CD8-positive, alpha-beta memory T cell (primary cell): Measurements from ENCODE around the gene INAFM2. TPM values are rescaled to one million over a fixed set of nuclear protein-coding genes. Genes with fewer than 3 reads are reported as not detected.

Source experiments
- CTCF ChIA-PET: fragments of 350-600 bp; sonication (Branson Sonifier 250); formaldehyde crosslinking; loops from one replicate; lab custom pipeline; 2021; ENCODE audit warnings: antibody characterized with exemption; lab: Charles Lee
- POLR2A ChIA-PET: fragments of 350-600 bp; sonication (Branson Sonifier 250); formaldehyde crosslinking; loops from one replicate; lab custom pipeline; 2021; ENCODE audit warnings: antibody characterized with exemption; lab: Charles Lee
- DNase-seq, 5 donors: peaks; one replicate each; pipeline versions ENCODE4 v3.0.0 to v3.0.0-alpha.2; 2020 to 2022; ENCODE audit warnings: mixed read lengths in 1 of 5
- H3K27ac ChIP-seq: one replicate; pipeline ENCODE4 v1.7.0; 2013; ENCODE audit warnings: low read depth, mild to moderate bottlenecking, low read length, moderate library complexity
- H3K27me3 ChIP-seq: 2 replicates; pipeline ENCODE4 v1.7.0; 2013; ENCODE audit warnings: low read length, mild to moderate bottlenecking; ENCODE audit not compliant: insufficient read depth, poor library complexity, severe bottlenecking
- H3K36me3 ChIP-seq: 2 replicates; pipeline ENCODE4 v1.7.0; 2013; ENCODE audit warnings: mild to moderate bottlenecking, low read length, moderate library complexity; ENCODE audit not compliant: insufficient read depth
- H3K4me1 ChIP-seq: 2 replicates; pipeline ENCODE4 v1.7.0; 2013; ENCODE audit warnings: mild to moderate bottlenecking, low read length, moderate library complexity; ENCODE audit not compliant: insufficient read depth
- H3K4me3 ChIP-seq: 2 replicates; pipeline ENCODE4 v1.7.0; 2013; ENCODE audit warnings: mild to moderate bottlenecking, low read length
- H3K9me3 ChIP-seq: 2 replicates; pipeline ENCODE4 v1.7.0; 2013; ENCODE audit warnings: mild to moderate bottlenecking, low read length
- H3K27ac Mint-ChIP-seq, 8 donors: one replicate each; pipeline ENCODE4 v1.8.0; 2020 to 2021; ENCODE audit warnings: mixed read lengths in 8 of 8, mild to moderate bottlenecking in 6 of 8, inconsistent platforms in 3 of 8, moderate library complexity in 3 of 8
- H3K27me3 Mint-ChIP-seq, 2 donors: one replicate each; pipeline ENCODE4 v1.8.0; 2020 to 2021; ENCODE audit warnings: mixed read lengths in 2 of 2, mild to moderate bottlenecking in 1 of 2, moderate library complexity in 1 of 2
- H3K36me3 Mint-ChIP-seq, 3 donors: one replicate each; pipeline ENCODE4 v1.8.0; 2020 to 2021; ENCODE audit warnings: mixed read lengths in 3 of 3, inconsistent platforms in 1 of 3, mild to moderate bottlenecking in 1 of 3
- H3K4me1 Mint-ChIP-seq, 3 donors: one replicate each; pipeline ENCODE4 v1.8.0; 2020 to 2021; ENCODE audit warnings: mixed read lengths in 3 of 3, inconsistent platforms in 1 of 3, mild to moderate bottlenecking in 1 of 3
- H3K4me3 Mint-ChIP-seq, 7 donors: one replicate each; pipeline ENCODE4 v1.8.0; 2020 to 2021; ENCODE audit warnings: mixed read lengths in 7 of 7, mild to moderate bottlenecking in 6 of 7, moderate library complexity in 4 of 7, inconsistent platforms in 2 of 7
- H3K9me3 Mint-ChIP-seq, 5 donors: one replicate each; pipeline ENCODE4 v1.8.0; 2020 to 2022; ENCODE audit warnings: mixed read lengths in 5 of 5, mild to moderate bottlenecking in 3 of 5, moderate library complexity in 2 of 5, inconsistent platforms in 1 of 5
- polyA plus RNA-seq: library from polyadenylated mRNA; unstranded; fragments of 300-500 nt; fragmentation: Illumina TruSeq; gene quantifications from one replicate; pipeline ENCODE4 v1.2.3, GENCODE V29; 2021
- total RNA-seq, 2 experiments: library from RNA; stranded (reverse); gene quantifications; one replicate each; pipeline ENCODE4 v1.2.3, GENCODE V29; 2021

INAFM2 gene
- total and polyA plus RNA-seq, 3 experiments from 2014 or later: 2.7 to 15.3 (median 13.5) TPM

DNA sequence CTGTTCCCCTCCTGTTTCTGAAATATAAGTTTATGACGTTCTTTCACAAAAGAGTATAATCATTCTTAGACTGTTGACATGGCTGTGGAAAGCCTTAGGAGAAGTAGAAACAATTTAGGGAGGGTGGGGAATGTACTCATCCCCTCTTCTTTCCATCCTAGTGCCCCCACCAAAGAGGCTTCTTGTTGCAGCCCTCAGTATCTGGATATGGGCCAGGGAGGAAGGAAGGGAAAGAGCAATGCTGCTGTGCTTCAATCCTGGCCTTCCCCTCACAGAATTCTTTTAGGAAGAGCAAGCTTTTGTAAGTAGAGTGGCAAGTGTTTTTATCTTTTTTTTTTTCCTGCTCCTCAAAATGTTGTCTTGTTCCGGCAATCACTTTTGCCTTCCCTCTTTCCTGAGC is 1.7 kb downstream of the INAFM2 start:
- no peaks in the 10 kb centered on the region for H3K27me3 ChIP-seq
- peaks cover 23% of the 10 kb centered on the region for H3K4me1 ChIP-seq
- H3K9me3 ChIP-seq: no peaks in the 10 kb centered on the region
- ChIA-PET POLR2A (interaction anchor here (0.8 to 1.1 kb wide), 3 partner anchors 10 to 116 kb away, joined by 3 to 5 read pairs (median 3); partner anchors contain the start of gene BAHD1), CTCF (interaction anchor here (0.9 to 9.4 kb wide), 7 partner anchors 10 to 92 kb away, joined by 3 to 83 read pairs (median 6); partner anchors contain the start of genes CCDC9B and PLCB2)
- no peak overlapping the region for H3K4me3 ChIP-seq
- H3K27ac Mint-ChIP-seq: peak overlapping the region in 3 of 8 donors; percentile 51 to 81 (median 57)
- peak overlapping the region; percentile 79 to 90 (median 85) for H3K4me3 Mint-ChIP-seq
- H3K27me3 Mint-ChIP-seq: no peaks in the 10 kb centered on the region
- no peak for DNase-seq
- H3K9me3 Mint-ChIP-seq: no peaks in the 10 kb centered on the region
- H3K36me3 ChIP-seq: no peaks in the 10 kb centered on the region
- H3K4me1 Mint-ChIP-seq: peaks cover 22 to 42% (median 29%) of the 10 kb centered on the region in 3 donors
- no peak overlapping the region for H3K27ac ChIP-seq
- H3K36me3 Mint-ChIP-seq: no peaks in the 10 kb centered on the region

DNA sequence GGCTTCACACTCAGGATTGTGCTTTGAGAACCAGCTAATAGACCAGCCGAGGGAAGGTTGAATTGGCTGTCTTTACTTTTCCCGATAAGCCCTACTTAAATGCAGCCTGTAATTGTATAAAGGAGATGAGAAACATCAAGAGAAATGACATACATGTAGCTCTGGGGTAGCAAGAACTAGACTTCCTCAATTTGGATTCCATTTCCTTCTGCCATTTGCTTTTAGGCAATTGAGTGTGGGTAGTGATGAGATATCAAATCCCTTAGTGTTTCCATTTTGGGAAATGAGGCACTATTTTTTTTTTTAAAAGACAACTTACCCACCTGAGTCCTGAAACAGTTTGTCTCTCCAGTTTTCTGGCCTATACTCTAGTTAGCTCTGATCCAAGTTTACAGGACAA is 2.2 kb downstream of the INAFM2 start:
- no peak for DNase-seq
- H3K4me1 Mint-ChIP-seq: peaks cover 22 to 42% (median 28%) of the 10 kb centered on the region in 3 donors
- H3K4me3 Mint-ChIP-seq: peak overlapping the region in 5 of 7 donors; percentile 22 to 89 (median 71)
- CTCF ChIA-PET: interaction anchor here (1.4 to 9.4 kb wide), 6 partner anchors 12 to 91 kb away, joined by 3 to 83 read pairs (median 7); partner anchors contain the start of genes CCDC9B and PLCB2
- H3K27ac Mint-ChIP-seq: no peak overlapping the region
- no peaks in the 10 kb centered on the region for H3K27me3 Mint-ChIP-seq
- H3K4me3 ChIP-seq: no peak overlapping the region
- no peaks in the 10 kb centered on the region for H3K36me3 ChIP-seq
- no peaks in the 10 kb centered on the region for H3K9me3 ChIP-seq
- H3K27ac ChIP-seq: no peak overlapping the region
- no peaks in the 10 kb centered on the region for H3K27me3 ChIP-seq
- H3K4me1 ChIP-seq: peaks cover 23% of the 10 kb centered on the region
- H3K9me3 Mint-ChIP-seq: no peaks in the 10 kb centered on the region
- H3K36me3 Mint-ChIP-seq: no peaks in the 10 kb centered on the region
- POLR2A ChIA-PET: interaction anchor here (0.7 to 1.1 kb wide), 3 partner anchors 9 to 116 kb away, joined by 3 to 5 read pairs (median 3); partner anchors contain the start of gene BAHD1

DNA sequence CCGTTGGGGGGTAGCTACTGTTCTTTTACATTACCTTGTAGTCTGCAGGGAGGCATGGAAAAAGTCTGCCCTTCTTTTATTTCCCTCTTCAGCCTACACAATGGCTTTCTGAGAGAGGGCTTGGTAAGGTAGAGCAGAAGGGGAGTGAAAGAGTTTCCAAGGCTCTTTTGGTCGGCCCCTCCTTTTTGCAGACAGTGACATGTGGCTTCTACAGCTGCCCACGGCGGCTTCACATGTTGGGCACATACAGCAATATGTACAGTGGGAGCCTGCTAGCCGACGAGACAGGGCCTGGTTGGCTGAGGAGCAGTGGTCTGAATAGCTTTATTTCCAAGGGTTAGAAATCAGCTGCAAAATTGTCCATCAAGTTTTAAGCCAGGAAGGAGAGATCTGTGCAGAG is 4.0 kb downstream of the INAFM2 start:
- CTCF ChIA-PET: interaction anchor here (1.3 to 9.4 kb wide), 5 partner anchors 12 to 53 kb away, joined by 4 to 83 read pairs (median 6); partner anchors contain the start of genes CCDC9B and PLCB2
- no peaks in the 10 kb centered on the region for H3K9me3 Mint-ChIP-seq

DNA sequence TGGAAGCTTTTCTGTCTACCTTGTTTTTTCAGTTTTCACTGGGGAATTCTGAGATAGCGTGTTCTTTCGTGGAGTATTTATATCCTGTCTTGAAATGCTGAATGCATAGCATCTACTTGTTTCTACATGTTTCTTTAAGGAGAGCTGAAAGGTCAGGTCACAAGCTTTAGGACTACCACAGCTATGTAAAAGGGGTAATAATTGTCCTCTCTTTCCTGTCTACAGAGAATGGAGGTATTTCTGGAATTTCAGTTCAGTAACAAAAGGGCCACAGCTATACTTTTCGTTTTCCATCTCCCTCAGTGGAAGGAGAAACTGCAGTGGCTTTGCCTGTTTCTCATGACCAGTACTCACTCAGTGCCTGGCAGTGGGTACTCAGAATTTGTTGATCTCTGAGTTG is 4.7 kb downstream of the INAFM2 start:
- H3K27ac Mint-ChIP-seq: no peak overlapping the region
- peaks cover 12% of the 10 kb centered on the region for H3K4me1 ChIP-seq
- H3K4me3 Mint-ChIP-seq: peak overlapping the region in 1 of 7 donors; percentile 40

More for the DNA sequence above, 4.0 kb downstream of the INAFM2 start:
- Histone ChIP-seq H3K4me3 (no peak overlapping the region), H3K27me3 (no peaks in the 10 kb centered on the region), H3K4me1 (peaks cover 18% of the 10 kb centered on the region), H3K36me3 (no peaks in the 10 kb centered on the region), H3K27ac (no peak overlapping the region), H3K9me3 (no peaks in the 10 kb centered on the region)
- no peaks in the 10 kb centered on the region for H3K36me3 Mint-ChIP-seq
- no peak overlapping the region for H3K27ac Mint-ChIP-seq
- POLR2A ChIA-PET: no interaction called here
- H3K4me1 Mint-ChIP-seq: peaks cover 13 to 29% (median 18%) of the 10 kb centered on the region in 3 donors
- DNase-seq: no peak
- H3K4me3 Mint-ChIP-seq: no peak overlapping the region
- no peaks in the 10 kb centered on the region for H3K27me3 Mint-ChIP-seq

DNA sequence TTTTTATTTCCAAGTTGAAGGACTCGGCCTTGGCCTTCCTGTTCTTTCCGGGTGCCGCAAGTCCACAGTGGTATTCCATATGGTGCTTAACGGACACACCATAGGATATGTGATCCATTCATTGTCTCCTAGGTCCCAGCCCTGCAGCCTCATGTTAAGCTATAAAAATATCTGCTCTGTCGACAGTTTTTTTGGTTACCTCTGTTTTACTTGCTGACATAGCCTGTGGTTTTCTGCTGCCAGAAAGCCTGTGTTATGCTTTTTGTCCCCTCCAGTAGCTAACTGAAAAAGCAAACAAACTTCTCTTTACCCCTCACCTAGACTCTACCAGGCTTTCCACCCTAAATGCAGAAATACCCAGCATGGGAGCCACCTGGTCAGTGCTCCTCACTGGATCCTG is 5.3 kb downstream of the INAFM2 start:
- H3K27me3 Mint-ChIP-seq: no peaks in the 10 kb centered on the region
- Histone ChIP-seq H3K4me1 (peaks cover 15% of the 10 kb centered on the region), H3K27ac (no peak overlapping the region), H3K36me3 (no peaks in the 10 kb centered on the region), H3K4me3 (no peak overlapping the region), H3K27me3 (no peaks in the 10 kb centered on the region), H3K9me3 (no peaks in the 10 kb centered on the region)
- peaks cover 0 to 1% (median 0%) of the 10 kb centered on the region in 5 donors for H3K9me3 Mint-ChIP-seq
- ChIA-PET CTCF (interaction anchor here (1.3 to 9.4 kb wide), 5 partner anchors 9 to 54 kb away, joined by 4 to 83 read pairs (median 6); partner anchors contain the start of genes CCDC9B and PLCB2), POLR2A (interaction anchor here (0.8 kb wide), 1 partner anchor 45 kb away, joined by 3 read pairs; the partner anchor contains the start of gene ANKRD63)
- H3K4me3 Mint-ChIP-seq: no peak overlapping the region
- peak overlapping the region in 2 of 8 donors; percentile 64 for H3K27ac Mint-ChIP-seq
- no peaks in the 10 kb centered on the region for H3K36me3 Mint-ChIP-seq
- H3K4me1 Mint-ChIP-seq: peaks cover 10 to 21% (median 13%) of the 10 kb centered on the region in 3 donors
- DNase-seq: no peak

More for the DNA sequence above, 4.7 kb downstream of the INAFM2 start:
- Histone ChIP-seq H3K36me3 (no peaks in the 10 kb centered on the region), H3K9me3 (no peaks in the 10 kb centered on the region), H3K27ac (no peak overlapping the region), H3K27me3 (no peaks in the 10 kb centered on the region), H3K4me3 (no peak overlapping the region)
- Mint-ChIP-seq H3K27me3 (no peaks in the 10 kb centered on the region), H3K4me1 (peaks cover 11 to 21% (median 15%) of the 10 kb centered on the region in 3 donors), H3K9me3 (peaks cover 0 to 1% (median 0%) of the 10 kb centered on the region in 5 donors), H3K36me3 (no peaks in the 10 kb centered on the region)
- no peak for DNase-seq
- POLR2A ChIA-PET: interaction anchor here (0.8 kb wide), 1 partner anchor 45 kb away, joined by 3 read pairs; the partner anchor contains the start of gene ANKRD63
- CTCF ChIA-PET: interaction anchor here (0.7 to 9.4 kb wide), 6 partner anchors 8 to 53 kb away, joined by 3 to 83 read pairs (median 6); partner anchors contain the start of genes ANKRD63, CCDC9B and PLCB2

DNA sequence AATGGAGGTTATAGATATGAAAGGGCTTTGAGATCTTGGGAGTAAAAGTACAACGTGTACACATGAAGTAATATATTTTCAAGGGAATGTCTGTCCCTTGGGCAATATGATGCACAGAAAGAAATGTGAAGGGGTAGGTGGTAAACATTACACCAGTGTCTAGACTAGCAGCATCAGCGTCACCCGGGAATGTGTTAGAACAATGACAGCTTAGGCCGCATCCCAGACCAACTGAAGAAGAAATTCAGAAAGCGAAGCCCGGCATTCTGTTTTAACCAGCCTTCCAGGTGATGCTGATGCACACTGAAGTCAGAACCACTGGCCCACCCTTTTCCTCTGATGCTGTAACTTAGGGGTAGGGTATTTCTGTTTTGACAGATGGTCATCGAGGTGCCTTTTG is 6.3 kb downstream of the INAFM2 start:
- H3K9me3 Mint-ChIP-seq: peaks cover 0 to 1% (median 0%) of the 10 kb centered on the region in 5 donors
- H3K27me3 Mint-ChIP-seq: no peaks in the 10 kb centered on the region
- peak overlapping the region in 2 of 8 donors; percentile 33 to 59 for H3K27ac Mint-ChIP-seq
- no peaks in the 10 kb centered on the region for H3K36me3 Mint-ChIP-seq
- DNase-seq: no peak
- H3K4me3 ChIP-seq: no peak overlapping the region
- H3K36me3 ChIP-seq: no peaks in the 10 kb centered on the region
- no peak overlapping the region for H3K4me3 Mint-ChIP-seq
- H3K27me3 ChIP-seq: no peaks in the 10 kb centered on the region
- peaks cover 11 to 22% (median 12%) of the 10 kb centered on the region in 3 donors for H3K4me1 Mint-ChIP-seq
- H3K9me3 ChIP-seq: no peaks in the 10 kb centered on the region
- peaks cover 21% of the 10 kb centered on the region for H3K4me1 ChIP-seq
- H3K27ac ChIP-seq: no peak overlapping the region
- ChIA-PET POLR2A (no interaction called here), CTCF (interaction anchor here (1.0 to 9.4 kb wide), 2 partner anchors 9 to 55 kb away, joined by 3 to 83 read pairs; partner anchors contain the start of gene CCDC9B)

DNA sequence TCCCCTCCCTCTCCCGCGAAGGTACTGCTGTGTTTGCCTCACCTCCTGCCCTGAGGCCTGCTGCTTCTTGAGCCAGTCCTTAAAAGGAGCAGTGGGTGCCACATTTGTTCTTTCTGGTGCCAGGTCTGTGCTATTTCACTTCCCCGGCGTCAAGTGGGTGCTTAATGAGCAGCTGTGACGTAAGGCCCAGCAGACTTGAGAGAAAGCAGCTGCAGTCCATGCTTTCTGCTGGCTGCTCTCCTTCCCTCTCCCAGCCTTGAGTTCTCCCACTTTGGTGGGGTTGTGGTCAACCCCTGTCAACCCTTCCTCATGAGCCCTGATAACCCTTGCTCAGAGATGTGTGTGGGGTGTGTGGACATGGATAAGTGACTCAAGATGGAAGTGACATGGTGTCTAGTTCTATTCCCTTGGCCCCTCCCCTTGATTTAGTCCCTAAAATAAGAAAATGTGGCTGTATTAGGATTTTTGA is 6.9 kb downstream of the INAFM2 start:
- Mint-ChIP-seq H3K27ac (no peak overlapping the region), H3K36me3 (no peaks in the 10 kb centered on the region), H3K9me3 (peaks cover 0 to 1% (median 0%) of the 10 kb centered on the region in 5 donors), H3K27me3 (no peaks in the 10 kb centered on the region), H3K4me1 (peaks cover 6 to 16% (median 6%) of the 10 kb centered on the region in 3 donors), H3K4me3 (no peak overlapping the region)
- Histone ChIP-seq H3K4me3 (no peak overlapping the region), H3K27me3 (no peaks in the 10 kb centered on the region), H3K27ac (peak overlapping the region; percentile 27), H3K36me3 (no peaks in the 10 kb centered on the region), H3K9me3 (no peaks in the 10 kb centered on the region), H3K4me1 (peaks cover 17% of the 10 kb centered on the region)
- ChIA-PET CTCF (interaction anchor here (1.0 to 9.4 kb wide), 3 partner anchors 9 to 56 kb away, joined by 3 to 83 read pairs (median 23); partner anchors contain the start of gene CCDC9B), POLR2A (no interaction called here)
- no peak for DNase-seq
